Hepatocyte (in vitro differentiated cells): Measurements from ENCODE around the gene PHLDA3. TPM values are rescaled to one million over a fixed set of nuclear protein-coding genes. Genes with fewer than 3 reads are reported as not detected.

Experiments
- DNase-seq: peaks from one replicate; pipeline ENCODE4 v3.0.0-alpha.2; 2016; ENCODE audit warnings: low spot score
- H2AFZ ChIP-seq: fragments of 200-600 bp; sonication (generic); 2 replicates; pipeline ENCODE4 v1.6.0; 2016; ENCODE audit warnings: antibody characterized with exemption, mild to moderate bottlenecking
- H3K27ac ChIP-seq: fragments of 200-600 bp; sonication (generic); 2 replicates; pipeline ENCODE4 v1.5.1; 2016; ENCODE audit warnings: mild to moderate bottlenecking
- H3K27me3 ChIP-seq: fragments of 200-600 bp; sonication (generic); 2 replicates; pipeline ENCODE4 v1.6.1; 2016
- H3K36me3 ChIP-seq: fragments of 200-600 bp; sonication (generic); replicated peaks from 2 replicates; pipeline ENCODE4 v1.5.1; 2016; ENCODE audit warnings: low read depth; ENCODE audit not compliant: insufficient read depth
- H3K4me1 ChIP-seq: fragments of 200-600 bp; sonication (generic); 2 replicates; pipeline ENCODE4 v1.5.1; 2016; ENCODE audit warnings: mild to moderate bottlenecking, moderate library complexity; ENCODE audit not compliant: insufficient read depth
- H3K4me2 ChIP-seq: fragments of 200-600 bp; sonication (generic); 2 replicates; pipeline ENCODE4 v1.6.0; 2016
- H3K4me3 ChIP-seq: fragments of 200-600 bp; sonication (generic); 2 replicates; pipeline ENCODE4 v1.5.1; 2016; ENCODE audit warnings: mild to moderate bottlenecking
- H3K79me2 ChIP-seq: fragments of 200-600 bp; sonication (generic); 2 replicates; pipeline ENCODE4 v1.6.0; 2017; ENCODE audit warnings: mild to moderate bottlenecking
- H3K9me2 ChIP-seq: fragments of 200-600 bp; sonication (generic); replicated peaks from 2 replicates; pipeline ENCODE4 v1.6.0; 2017; ENCODE audit warnings: mild to moderate bottlenecking; ENCODE audit not compliant: insufficient read depth
- H3K9me3 ChIP-seq: fragments of 200-600 bp; sonication (generic); 2 replicates; pipeline ENCODE4 v1.5.1; 2016; ENCODE audit warnings: low read depth, mild to moderate bottlenecking
- H4K20me1 ChIP-seq: fragments of 200-600 bp; sonication (generic); 2 replicates; pipeline ENCODE4 v1.6.0; 2016; ENCODE audit warnings: mild to moderate bottlenecking; ENCODE audit not compliant: insufficient read depth, poor library complexity, severe bottlenecking
- EZH2 ChIP-seq: fragments of 200-600 bp; sonication (generic); IDR thresholded peaks from 2 replicates; pipeline ENCODE4 v1.6.1; 2016; ENCODE audit warnings: antibody characterized with exemption, mild to moderate bottlenecking, borderline replicate concordance
- EZH2phosphoT487 ChIP-seq: fragments of 200-600 bp; sonication (generic); IDR thresholded peaks from one replicate; pipeline ENCODE4 v1.6.1; 2018; ENCODE audit warnings: antibody characterized with exemption, mild to moderate bottlenecking, low read depth, moderate library complexity; ENCODE audit not compliant: unreplicated experiment, severe bottlenecking
- WGBS: methylation state at CpG from one replicate; pipeline ENCODE4 v1.1.6; 2016; ENCODE audit warnings: low lambda C conversion rate; ENCODE audit errors: missing lambda C conversion rate; 5-methylcytosine and 5-hydroxymethylcytosine counted together
- polyA plus RNA-seq: library from polyadenylated mRNA; unstranded; fragments of >200 nt; fragmentation: Nextera tagmentation; extraction: Ambion mirVana; gene quantifications from 2 replicates; pipeline ENCODE4 v1.2.1, GENCODE V29; 2016
- total RNA-seq: library from RNA; depleted of rRNA; stranded (reverse); fragments of >200 nt; gene quantifications from 2 replicates; pipeline ENCODE4 v1.2.3, GENCODE V29; 2014
- TF ChIP-seq, protein P1 (sequence below): fragments of 200-600 bp; sonication (generic); IDR thresholded peaks from 2 replicates; pipeline ENCODE4 v1.5.1; 2016; ENCODE audit warnings: antibody characterized with exemption, mild to moderate bottlenecking; ENCODE audit not compliant: poor library complexity

The PHLDA3 gene
- total and polyA plus RNA-seq, 2 experiments from 2014 or later = 30.2 to 62.9 TPM

DNA sequence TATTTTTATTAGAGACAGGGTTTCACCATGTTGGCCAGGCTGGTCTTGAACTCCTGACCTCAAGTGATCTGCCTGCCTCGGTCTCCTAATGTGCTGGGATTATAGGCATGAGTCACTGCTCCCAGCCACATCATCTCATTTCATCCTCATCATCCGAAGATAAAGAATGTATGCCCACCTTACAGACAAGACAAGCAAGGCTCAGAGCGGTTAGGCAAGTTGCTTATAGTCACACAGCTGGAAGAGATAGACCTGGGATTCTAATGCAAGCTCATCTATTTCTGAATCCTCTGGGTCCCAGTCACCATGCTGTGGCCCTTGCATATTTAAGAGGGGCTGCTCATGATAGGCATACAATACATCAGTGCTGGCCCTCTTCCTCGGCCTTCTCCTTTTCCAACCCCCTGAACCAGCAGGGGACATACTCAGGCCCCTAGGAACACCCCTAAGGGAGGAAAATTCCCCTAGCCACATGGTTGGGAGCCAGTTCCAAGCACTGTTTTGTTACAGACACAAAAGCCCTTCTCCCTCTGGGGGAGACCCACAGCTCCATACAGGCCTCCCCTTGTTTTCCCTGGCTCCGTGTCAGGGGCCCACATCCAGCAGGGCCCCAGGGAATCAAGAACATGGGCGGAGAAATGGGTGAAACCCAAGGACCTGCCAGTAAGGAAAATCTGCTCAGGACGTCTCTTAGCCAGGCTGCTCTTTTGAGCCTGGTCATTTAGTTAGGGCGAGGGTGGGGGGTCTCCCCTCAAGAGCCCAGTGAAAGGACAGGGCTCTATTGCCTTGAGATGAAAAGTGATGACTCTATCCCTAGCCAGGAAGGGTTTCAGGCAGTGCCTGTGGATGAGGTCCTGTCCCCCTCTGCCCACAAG lies 31.0 kb upstream of the PHLDA3 start:
- H3K36me3 ChIP-seq = no peaks in the 10 kb centered on the region
- H3K27me3 ChIP-seq = no peaks in the 10 kb centered on the region
- H3K9me2 ChIP-seq = no peaks in the 10 kb centered on the region
- 89% methylated on average over 8 of the region's 8 CpGs for WGBS
- peak overlapping the region; percentile 21 for H3K27ac ChIP-seq
- TF ChIP-seq, protein P1, sequence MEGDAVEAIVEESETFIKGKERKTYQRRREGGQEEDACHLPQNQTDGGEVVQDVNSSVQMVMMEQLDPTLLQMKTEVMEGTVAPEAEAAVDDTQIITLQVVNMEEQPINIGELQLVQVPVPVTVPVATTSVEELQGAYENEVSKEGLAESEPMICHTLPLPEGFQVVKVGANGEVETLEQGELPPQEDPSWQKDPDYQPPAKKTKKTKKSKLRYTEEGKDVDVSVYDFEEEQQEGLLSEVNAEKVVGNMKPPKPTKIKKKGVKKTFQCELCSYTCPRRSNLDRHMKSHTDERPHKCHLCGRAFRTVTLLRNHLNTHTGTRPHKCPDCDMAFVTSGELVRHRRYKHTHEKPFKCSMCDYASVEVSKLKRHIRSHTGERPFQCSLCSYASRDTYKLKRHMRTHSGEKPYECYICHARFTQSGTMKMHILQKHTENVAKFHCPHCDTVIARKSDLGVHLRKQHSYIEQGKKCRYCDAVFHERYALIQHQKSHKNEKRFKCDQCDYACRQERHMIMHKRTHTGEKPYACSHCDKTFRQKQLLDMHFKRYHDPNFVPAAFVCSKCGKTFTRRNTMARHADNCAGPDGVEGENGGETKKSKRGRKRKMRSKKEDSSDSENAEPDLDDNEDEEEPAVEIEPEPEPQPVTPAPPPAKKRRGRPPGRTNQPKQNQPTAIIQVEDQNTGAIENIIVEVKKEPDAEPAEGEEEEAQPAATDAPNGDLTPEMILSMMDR = no peak
- TF ChIP-seq EZH2phosphoT487 (no peak), EZH2 (no peak)
- no peaks in the 10 kb centered on the region for H3K9me3 ChIP-seq
- DNase-seq = no peak
- peak overlapping the region; percentile 17 for H3K4me2 ChIP-seq
- no peak overlapping the region for H2AFZ ChIP-seq
- H3K79me2 ChIP-seq = peaks cover 3% of the 10 kb centered on the region
- H4K20me1 ChIP-seq = no peaks in the 10 kb centered on the region
- no peak overlapping the region for H3K4me3 ChIP-seq
- H3K4me1 ChIP-seq = peaks cover 59% of the 10 kb centered on the region

DNA sequence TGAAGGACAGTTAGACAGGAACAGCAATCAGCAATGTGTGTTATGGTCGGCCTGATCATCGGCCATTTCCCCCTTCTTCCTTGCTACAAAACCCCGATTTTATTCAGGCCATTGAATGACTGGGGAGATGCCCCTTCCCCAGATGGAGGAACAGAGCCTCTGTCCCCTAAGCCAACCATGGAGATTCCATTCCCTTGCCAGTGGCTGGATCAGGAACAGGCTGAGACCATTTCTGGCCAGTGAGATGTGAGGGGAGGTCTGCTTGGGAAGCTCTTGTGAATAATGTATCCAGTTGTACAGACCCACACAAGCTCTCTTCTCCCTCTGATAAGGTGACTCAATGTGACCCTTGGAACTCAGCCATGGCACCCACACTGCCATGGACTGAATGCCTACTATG lies 30.2 kb upstream of the PHLDA3 start:
- H3K9me3 ChIP-seq = no peaks in the 10 kb centered on the region
- peaks cover 59% of the 10 kb centered on the region for H3K4me1 ChIP-seq
- H3K79me2 ChIP-seq = peaks cover 3% of the 10 kb centered on the region
- no peak overlapping the region for H3K4me2 ChIP-seq
- H3K27ac ChIP-seq = no peak overlapping the region
- H3K4me3 ChIP-seq = no peak overlapping the region
- TF ChIP-seq EZH2 (no peak), EZH2phosphoT487 (no peak)
- TF ChIP-seq, protein P1 = no peak
- WGBS = 98% methylated on average over 3 of the region's 3 CpGs
- no peaks in the 10 kb centered on the region for H3K9me2 ChIP-seq
- H4K20me1 ChIP-seq = no peaks in the 10 kb centered on the region
- H3K27me3 ChIP-seq = no peaks in the 10 kb centered on the region
- no peaks in the 10 kb centered on the region for H3K36me3 ChIP-seq
- no peak for DNase-seq
- no peak overlapping the region for H2AFZ ChIP-seq

DNA sequence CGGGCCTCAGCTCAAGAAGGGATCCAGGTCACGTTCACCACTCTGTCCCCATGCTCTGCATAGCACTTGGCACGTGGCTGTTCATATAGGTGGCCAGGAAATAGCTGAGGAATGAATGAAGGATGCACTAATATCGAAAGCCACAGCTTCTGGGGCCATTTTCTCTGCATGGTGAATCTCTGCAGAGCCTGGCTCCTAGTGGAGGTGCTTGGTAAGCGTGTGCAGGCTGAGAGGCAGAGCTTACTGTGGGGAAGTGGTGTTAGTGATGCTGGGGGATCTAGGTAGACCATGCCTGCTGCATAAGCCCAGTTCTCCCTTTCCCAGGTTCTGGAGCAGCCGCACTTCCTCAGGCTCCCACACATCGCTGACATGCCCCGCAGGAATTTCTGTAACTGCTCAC lies 29.6 kb upstream of the PHLDA3 start:
- Histone ChIP-seq H3K4me2 (no peak overlapping the region), H3K9me2 (no peaks in the 10 kb centered on the region), H3K36me3 (no peaks in the 10 kb centered on the region), H3K27ac (no peak overlapping the region), H4K20me1 (no peaks in the 10 kb centered on the region), H2AFZ (no peak overlapping the region), H3K79me2 (peaks cover 3% of the 10 kb centered on the region), H3K27me3 (no peaks in the 10 kb centered on the region), H3K4me1 (peaks cover 59% of the 10 kb centered on the region), H3K9me3 (no peaks in the 10 kb centered on the region), H3K4me3 (no peak overlapping the region)
- whole genome bisulfite sequencing = 87% methylated on average over 8 of the region's 8 CpGs
- DNase-seq = no peak
- TF ChIP-seq EZH2phosphoT487 (no peak), EZH2 (no peak)
- TF ChIP-seq, protein P1 = no peak
